ENCODE data around the gene PPM1H.
"Not testable (repeated sequence)": the region's sequence is repeated elsewhere in the genome, so short reads cannot be mapped to it uniquely, and the experiment has no call there.

The PPM1H gene

DNA sequence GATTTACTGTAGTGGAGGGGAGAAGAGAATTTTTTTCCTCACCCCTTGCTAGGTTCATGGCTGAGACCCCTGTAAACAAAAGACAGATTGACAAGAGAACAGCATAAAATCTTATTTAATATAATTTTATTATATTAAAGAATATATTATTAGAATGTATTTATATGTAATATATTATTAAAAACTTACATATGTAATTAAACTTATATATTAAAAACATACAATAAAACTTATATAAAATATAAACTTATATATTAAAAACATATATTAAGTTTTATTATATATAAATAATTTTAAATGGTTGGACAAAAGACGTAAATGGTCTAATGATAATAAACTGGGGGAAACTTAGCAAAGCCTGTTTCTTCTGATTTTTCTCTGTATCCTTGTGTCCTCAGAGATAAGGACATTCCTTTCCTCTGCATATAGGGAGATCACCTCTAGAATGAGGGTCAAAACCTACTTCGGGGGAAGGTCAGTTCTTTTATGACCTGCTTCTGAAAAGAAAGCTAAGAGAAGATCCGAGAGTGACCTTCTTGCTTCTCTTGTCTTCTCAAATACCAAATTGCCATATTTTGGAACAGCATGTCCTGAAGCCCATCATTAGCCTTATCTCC is 8.9 kb upstream of the PPM1H start:
- TF ChIP-seq, protein P1, sequence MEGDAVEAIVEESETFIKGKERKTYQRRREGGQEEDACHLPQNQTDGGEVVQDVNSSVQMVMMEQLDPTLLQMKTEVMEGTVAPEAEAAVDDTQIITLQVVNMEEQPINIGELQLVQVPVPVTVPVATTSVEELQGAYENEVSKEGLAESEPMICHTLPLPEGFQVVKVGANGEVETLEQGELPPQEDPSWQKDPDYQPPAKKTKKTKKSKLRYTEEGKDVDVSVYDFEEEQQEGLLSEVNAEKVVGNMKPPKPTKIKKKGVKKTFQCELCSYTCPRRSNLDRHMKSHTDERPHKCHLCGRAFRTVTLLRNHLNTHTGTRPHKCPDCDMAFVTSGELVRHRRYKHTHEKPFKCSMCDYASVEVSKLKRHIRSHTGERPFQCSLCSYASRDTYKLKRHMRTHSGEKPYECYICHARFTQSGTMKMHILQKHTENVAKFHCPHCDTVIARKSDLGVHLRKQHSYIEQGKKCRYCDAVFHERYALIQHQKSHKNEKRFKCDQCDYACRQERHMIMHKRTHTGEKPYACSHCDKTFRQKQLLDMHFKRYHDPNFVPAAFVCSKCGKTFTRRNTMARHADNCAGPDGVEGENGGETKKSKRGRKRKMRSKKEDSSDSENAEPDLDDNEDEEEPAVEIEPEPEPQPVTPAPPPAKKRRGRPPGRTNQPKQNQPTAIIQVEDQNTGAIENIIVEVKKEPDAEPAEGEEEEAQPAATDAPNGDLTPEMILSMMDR (IDR thresholded peaks at IDR 0.05; ENCODE audit: low read length, missing control alignments) = no peak
- DNase-seq (ENCODE audit: low read depth) = no peak

DNA sequence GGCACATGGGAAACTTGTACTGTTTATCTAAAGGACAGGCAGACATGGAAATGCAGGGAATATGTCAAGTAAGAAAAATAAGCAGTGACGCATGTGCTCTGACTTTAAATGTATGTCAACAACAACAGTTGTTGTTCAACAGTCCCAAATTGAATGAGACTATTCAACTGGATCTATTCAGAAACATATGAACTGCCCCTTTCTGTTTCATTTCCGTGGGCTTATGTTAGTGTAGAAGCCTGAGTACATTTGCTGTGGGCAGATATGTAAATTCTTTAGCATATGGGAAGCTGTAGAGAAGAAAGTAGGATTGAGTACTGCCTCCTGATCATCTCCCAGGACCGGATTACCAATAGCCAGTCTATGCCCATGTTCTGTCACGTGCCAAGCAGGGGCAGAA is 7.4 kb upstream of the PPM1H start:
- H3K4me3 ChIP-seq (replicated peaks; ENCODE audit: low read depth, low read length); DNase-seq (ENCODE audit: low read depth): not testable (repeated sequence)

More for the DNA sequence above, 8.9 kb upstream of the PPM1H start:
- H3K4me3 ChIP-seq (replicated peaks; ENCODE audit: low read depth, low read length) = no peak overlapping the region

DNA sequence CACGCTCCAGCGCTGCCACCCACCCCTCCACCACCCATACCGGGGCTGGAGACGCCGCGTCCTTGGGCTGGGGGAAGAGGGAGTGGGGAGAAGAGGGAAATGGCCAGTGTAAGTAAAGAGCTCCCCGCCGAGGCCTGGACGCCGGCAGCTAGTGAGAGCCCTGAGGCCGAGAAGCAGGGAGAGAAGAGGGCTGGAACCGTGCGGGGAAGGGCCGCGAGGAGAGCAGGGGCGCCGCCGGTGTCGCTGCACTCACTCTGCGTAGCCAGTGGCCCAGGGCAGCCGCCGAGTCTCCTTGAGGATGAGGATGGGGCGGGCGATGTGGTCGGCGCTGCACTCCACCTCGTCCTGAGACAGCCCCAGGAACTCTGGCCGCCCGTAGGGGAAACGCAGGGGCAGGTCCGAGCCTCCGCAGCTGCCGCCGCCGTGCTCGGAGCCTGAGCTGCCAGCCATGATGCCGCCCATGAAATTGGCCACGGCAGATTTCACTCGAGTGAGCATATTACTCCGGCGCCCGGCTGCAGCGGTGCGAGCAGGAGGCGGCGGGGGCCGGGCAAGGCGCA is 631 bp downstream of the PPM1H start:
- DNase-seq (ENCODE audit: low read depth) = peak; percentile 17
- TF ChIP-seq, protein P1 (IDR thresholded peaks at IDR 0.05; ENCODE audit: low read length, missing control alignments) = no peak
- peak overlapping the region; percentile 57 for H3K4me3 ChIP-seq (replicated peaks; ENCODE audit: low read depth, low read length)

DNA sequence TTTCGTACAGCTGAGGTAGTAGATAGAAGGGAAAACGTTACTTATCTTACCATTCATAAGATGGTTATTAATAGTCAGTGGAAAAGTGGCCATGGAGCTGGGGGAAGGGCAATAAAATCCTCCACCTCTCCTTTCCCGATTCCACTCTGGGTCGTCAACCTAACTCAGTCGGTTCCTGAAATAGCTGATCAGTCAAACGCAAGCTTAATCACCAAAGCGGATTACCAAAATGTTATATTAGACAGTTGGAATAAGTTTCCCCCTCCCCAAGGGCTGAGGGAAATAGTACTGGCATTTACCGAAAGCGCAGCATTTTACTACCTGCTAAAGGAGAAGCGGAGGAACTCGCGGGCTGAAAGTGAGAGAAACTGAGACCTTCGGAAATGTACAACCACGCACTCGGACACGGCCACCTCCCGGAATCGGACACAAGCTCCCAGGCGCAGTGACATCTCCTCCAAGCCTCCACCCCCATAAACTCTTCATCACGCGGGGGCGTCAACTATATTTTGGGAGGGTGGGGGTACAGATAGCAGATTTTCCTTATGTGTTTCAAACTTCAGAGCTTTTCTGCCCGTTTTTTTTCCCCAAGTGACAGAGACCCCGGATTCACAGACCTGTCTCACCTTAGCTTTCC is 1.2 kb downstream of the PPM1H start:
- peak overlapping the region; percentile 57 for H3K4me3 ChIP-seq (replicated peaks; ENCODE audit: low read depth, low read length)
- no peak for DNase-seq (ENCODE audit: low read depth)
- TF ChIP-seq, protein P1 (IDR thresholded peaks at IDR 0.05; ENCODE audit: low read length, missing control alignments) = no peak

DNA sequence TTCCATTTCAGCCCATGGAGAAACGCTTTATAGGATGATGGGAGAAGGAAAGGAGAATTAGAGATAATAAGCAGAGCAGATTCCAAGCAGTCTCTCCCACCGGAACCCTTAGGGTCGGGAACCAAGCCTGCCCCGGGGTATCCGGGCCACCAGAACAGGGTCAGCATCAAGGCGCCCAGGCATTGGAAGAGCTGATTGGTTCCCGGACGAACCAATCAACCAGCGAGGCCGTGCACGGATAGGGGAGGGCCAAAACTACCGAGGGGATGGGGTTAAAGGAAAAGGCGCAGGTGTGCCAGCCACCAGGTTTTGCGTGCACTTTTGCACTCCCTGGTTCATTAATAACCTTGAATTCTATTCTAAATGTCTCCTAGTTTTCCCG is 1.7 kb downstream of the PPM1H start:
- no peak for DNase-seq (ENCODE audit: low read depth)
- TF ChIP-seq, protein P1 (IDR thresholded peaks at IDR 0.05; ENCODE audit: low read length, missing control alignments) = no peak
- H3K4me3 ChIP-seq (replicated peaks; ENCODE audit: low read depth, low read length) = peak overlapping the region; percentile 57

DNA sequence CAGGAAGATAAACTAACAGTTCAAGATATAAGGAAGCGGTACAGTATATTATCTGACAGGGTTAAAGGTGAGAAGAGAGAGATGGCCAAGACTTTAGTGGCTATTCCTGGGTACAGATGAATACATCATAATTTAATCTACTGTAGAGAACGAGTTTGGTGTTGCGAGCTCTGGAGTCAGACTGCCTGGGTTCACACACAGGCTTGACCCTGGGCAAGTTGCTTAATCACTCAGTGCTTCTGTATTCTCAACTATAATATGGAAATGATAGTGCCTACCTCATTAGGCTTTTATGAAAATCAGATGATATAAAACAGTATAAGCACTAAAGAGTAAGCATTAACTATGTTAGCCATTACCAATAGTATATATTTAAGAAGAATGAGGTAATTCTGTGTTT is 3.5 kb downstream of the PPM1H start:
- no peak for DNase-seq (ENCODE audit: low read depth)
- no peak overlapping the region for H3K4me3 ChIP-seq (replicated peaks; ENCODE audit: low read depth, low read length)
- TF ChIP-seq, protein P1 (IDR thresholded peaks at IDR 0.05; ENCODE audit: low read length, missing control alignments) = no peak

DNA sequence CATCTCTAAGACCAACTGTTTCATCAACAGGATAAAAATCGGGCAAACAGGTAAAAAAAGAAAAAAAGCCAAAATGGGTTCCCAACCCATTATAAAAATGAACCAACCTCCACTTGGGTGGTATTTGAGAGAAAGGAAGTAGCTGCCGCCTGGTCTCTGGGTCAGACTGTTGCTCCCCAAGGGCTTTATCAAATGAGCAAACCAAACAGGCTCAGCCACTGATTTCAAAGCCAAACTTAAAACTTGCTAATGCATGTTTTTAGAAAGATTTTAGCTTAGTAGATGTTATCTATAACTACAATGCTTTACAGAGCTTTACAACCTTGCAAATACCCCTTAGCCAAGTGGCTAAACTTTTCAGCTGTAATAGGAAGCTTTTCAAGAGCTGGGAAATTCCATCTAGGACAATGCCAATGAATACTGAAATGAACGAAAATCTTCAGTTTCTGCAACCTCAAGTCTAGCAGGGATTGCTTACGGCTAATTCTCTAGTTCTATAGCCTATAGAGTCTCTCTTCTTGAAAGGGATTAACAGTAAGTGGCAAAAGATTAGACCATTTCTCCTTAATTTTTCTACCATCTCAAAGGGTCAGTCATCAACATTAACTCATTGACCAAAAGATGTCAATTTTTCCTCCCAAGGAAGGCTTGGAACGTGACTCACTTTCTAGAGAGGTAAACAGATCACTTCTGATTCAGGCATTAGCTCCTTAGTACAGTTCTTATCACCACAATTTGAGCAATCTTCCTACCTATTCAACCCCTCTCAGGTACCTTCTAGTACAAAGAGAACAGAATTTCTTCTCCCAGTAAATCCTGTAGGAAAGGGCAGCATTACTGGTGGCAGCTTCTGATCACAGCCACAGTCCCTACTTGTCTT is 4.2 kb downstream of the PPM1H start:
- DNase-seq (ENCODE audit: low read depth) = no peak
- H3K4me3 ChIP-seq (replicated peaks; ENCODE audit: low read depth, low read length) = no peak overlapping the region
- TF ChIP-seq, protein P1 (IDR thresholded peaks at IDR 0.05; ENCODE audit: low read length, missing control alignments) = no peak

Data from fibroblast of pulmonary artery (primary cell).